HL-60/S4 (cell line): Measurements from ENCODE around the gene CPA1.
"Not testable (repeated sequence)": the region's sequence is repeated elsewhere in the genome, so short reads cannot be mapped to it uniquely, and the experiment has no call there.

ENCODE experiments used
- in situ Hi-C: fragments of 300-500 bp; cut with MboI; formaldehyde crosslinking; loops from 2 replicates; pipeline ENCODE4 v1.14.3; 2022; ENCODE audit warnings: low sequenced_read_pairs

CPA1 gene

GRCh38 chr7:130371046-130371445, 9.2 kb upstream of the CPA1 start:
- in situ Hi-C loops = no loop called here

DNA sequence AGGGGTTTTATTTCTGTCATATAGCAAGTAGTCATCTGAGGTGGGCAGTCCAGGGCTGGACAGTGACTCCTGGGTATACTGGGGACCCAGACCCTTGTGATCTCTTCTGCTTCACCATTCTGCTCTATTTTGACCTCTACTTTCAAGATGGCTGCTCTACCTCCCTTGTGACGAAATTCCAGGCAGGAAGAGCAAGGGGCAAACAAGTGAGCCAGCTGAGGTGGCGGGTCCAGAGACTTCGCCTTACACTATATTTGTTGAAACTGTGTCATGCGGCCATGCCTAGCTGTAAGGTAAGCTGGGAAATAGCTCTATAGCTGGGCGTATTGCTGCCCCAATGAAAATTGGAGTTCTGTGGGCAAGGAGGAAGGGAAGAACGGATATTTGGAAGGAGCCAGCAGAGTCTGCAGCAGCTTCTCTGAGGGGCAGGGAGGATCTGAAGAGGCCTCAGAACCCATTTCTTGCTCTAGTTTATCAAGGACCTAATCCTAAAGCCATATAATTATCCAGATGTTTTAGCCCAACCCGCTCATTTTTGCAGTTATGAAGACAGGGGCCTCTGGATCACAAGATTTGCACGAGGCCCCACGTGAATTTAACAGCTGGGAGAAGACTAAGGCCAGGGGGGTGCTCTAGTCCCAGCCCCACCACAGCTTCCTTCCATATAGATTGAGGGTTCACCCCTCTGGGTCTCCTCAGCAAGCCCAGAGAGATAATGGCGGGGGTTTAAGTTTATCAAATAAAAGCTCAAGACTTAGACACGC, 7.7 kb upstream of the CPA1 start:
- in situ Hi-C loops = no loop called here

DNA sequence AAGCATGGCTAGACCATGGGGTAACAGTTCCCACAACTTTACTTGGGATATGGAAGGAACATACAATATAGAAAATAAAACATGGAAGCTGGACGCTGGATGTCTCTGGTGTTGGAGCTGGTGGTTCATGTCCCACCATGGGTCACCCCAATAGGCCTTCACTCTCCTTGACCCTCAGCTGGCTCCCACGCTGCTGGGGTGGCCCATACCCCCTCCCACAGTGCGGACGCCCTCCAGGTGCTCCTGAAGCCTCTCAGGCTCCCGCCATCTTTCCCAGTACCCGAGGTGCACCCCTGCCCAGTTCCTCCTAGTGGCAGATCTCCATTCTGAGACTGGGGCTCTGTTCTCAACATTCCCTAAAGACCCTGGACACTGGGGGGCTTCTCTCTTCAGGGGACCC, 5.8 kb upstream of the CPA1 start:
- in situ Hi-C loops = no loop called here

- in situ Hi-C loops = not testable (repeated sequence)
These were observed 3.8 kb upstream of the CPA1 start for GRCh38 chr7:130376461-130376860.

GRCh38 chr7:130377178-130377577, 3.1 kb upstream of the CPA1 start:
- in situ Hi-C loops = no loop called here

DNA sequence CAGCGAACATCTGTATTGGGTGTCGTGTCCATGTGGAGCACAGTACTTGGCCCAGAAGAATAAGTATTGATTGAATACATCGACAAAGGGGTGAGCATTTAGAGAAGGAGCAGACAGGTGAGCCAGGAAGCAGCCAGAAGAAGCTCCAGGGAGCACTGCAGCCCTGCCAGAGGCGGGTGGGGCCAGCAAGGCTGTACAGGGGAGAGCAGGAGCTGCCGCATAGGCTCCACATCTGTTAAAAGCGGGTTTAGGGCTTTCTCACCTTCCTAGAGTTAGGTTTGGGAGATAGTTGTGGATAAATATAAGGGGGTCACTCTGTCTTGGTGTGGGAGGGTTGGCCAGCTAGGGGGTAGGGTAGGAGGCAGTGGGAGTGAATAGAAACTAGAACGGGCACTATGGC, 1.3 kb upstream of the CPA1 start:
- in situ Hi-C loops = no loop called here

- in situ Hi-C loops = no loop called here
These were observed 768 bp upstream of the CPA1 start for GRCh38 chr7:130379532-130379920.

- in situ Hi-C loops = no loop called here
These were observed 664 bp downstream of the CPA1 start for GRCh38 chr7:130380861-130381455.

GRCh38 chr7:130381468-130382312, 1.4 kb downstream of the CPA1 start:
- in situ Hi-C loops = no loop called here

DNA sequence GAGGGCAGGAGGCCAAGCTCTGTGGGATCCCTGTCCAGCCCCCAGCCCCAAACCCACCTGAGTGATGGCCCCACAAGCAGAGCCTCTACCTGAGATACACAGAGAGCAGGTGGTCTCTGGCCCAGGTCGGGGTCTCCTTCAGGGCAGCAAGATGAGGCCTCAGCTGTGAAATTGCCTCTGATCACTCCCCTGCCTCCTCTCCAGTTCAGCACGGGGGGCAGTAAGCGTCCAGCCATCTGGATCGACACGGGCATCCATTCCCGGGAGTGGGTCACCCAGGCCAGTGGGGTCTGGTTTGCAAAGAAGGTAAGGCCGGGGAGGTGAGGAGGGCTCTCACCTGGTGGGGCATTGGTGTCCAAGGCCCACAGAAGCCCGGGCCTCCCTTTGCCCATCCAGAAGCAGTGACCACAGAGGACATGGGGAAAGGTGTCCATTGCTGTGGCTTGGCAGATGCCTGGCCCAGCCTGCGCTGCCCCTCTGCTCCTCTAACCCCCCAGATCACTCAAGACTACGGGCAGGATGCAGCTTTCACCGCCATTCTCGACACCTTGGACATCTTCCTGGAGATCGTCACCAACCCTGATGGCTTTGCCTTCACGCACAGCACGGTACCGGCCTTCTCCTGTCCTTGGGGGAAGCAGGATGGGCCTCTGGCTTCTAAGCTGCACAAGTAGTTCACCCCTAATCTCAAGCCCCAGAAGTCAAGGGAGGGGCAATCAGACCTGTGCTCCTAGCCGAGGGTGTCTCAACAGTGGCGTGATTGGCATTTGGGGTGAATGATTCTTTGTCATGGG, 3.1 kb downstream of the CPA1 start:
- in situ Hi-C loops = no loop called here

DNA sequence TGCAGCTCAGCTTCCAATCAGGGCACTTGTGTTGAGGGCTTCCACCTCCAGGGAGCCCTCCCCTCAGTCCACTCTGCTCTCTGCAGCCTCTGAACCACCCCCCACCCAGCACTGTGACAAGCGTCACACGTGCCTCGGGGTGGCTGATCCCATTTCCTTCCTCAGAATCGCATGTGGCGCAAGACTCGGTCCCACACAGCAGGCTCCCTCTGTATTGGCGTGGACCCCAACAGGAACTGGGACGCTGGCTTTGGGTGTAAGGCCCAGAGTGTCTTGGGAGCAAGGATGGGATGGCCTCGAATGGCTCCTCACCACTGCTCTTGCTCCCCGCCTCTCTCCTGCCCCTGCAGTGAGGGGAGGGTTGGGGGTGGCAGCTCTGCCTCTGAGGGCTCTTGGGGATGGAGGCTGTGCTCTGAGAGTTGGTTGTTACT, 4.1 kb downstream of the CPA1 start:
- in situ Hi-C loops = no loop called here

DNA sequence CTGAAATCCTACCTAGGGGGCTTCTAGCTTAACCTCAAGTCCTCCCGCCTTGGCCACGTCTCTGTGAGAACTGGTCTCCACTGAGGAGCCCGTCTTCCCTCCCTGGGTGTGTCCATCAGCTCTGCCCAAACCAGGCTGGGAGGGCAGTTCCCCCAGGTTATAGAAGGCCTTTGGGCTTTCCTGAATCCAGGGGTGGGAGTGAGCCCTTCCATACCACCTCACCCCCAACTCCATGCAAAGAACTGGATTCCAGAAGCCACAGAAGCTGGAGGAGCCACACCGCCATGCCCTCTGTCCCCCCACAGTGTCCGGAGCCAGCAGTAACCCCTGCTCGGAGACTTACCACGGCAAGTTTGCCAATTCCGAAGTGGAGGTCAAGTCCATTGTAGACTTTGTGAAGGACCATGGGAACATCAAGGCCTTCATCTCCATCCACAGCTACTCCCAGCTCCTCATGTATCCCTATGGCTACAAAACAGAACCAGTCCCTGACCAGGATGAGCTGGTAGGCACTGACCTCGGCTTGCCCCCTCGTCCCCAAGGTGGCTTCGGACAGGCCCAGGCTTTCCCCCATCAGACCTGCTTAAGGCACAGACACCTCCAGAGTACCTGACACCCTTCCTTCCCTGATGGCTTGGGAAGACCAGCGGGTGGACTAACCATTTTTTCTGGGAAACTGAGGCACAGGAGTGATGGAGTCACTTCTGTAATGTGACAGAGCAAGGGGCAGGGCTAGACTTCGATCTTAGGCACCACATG, 4.7 kb downstream of the CPA1 start:
- in situ Hi-C loops = no loop called here

DNA sequence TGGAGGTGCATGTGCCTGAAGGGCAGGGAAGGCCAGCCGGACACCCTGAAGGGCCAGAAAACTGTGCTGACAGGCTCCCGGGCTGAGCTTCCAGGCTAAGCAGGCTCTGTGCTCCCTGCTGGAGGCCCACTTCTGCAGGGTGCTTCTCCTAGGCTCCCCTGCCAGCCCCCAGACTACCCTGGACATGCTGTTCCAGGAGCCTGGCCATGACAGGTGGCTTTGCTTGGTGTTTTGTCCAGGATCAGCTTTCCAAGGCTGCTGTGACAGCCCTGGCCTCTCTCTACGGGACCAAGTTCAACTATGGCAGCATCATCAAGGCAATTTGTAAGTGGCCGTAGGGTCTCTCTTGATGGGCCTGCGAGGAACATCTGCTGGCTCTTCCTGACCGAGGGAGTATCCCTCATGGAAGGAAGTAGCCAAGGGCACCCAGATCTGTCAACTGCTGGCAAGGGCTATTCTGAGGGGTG, 5.3 kb downstream of the CPA1 start:
- in situ Hi-C loops = no loop called here

GRCh38 chr7:130386876-130387275, 6.6 kb downstream of the CPA1 start:
- in situ Hi-C loops = no loop called here

- in situ Hi-C loops = no loop called here
These were observed 7.0 kb downstream of the CPA1 start for GRCh38 chr7:130387306-130387627.

DNA sequence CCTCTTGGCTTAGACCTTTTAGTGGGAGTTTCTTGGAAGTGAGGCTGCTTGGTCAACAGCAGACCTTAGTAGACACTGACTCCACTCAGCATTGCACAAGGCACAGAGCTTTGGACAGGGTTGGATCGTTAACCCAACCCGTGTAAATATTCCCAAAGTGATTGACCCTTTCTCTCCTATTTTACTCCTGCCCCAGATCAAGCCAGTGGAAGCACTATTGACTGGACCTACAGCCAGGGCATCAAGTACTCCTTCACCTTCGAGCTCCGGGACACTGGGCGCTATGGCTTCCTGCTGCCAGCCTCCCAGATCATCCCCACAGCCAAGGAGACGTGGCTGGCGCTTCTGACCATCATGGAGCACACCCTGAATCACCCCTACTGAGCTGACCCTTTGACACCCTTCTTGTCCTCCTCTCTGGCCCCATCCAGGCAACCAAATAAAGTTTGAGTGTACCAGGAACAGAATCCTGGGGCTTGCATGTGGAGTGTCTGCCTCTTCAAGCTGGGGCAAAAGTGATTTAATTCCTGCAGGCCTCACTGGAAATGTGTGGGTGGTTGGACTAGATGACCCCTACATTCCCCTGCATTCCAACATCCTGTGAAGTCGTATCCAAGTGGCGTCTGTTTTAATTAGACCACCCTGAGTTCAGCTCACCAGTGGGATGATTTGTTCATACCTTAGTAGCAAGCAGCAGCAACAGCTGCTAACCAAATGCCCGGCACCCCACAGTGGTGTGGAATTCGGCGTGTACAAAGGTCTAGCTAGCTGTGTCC, 7.5 kb downstream of the CPA1 start:
- in situ Hi-C loops = no loop called here

DNA sequence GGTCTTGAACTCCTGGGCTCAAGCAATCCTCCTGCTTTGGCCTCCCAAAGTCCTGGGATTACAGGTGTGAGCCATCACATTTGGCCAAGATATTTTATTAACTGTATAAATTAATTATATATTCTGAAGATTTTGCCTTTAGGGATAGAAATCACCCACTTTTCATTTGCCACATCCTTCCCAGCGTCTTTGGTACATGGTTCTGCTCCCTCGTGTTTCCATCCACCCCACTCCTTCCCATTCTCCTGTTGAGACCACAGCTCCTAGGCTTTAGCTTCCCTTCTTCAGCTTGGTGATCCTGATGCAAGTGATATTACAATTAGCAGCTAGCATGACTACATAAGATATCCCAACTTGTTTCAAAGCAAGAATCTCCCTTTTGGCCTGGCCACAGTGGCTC, 8.4 kb downstream of the CPA1 start:
- in situ Hi-C loops = no loop called here

DNA sequence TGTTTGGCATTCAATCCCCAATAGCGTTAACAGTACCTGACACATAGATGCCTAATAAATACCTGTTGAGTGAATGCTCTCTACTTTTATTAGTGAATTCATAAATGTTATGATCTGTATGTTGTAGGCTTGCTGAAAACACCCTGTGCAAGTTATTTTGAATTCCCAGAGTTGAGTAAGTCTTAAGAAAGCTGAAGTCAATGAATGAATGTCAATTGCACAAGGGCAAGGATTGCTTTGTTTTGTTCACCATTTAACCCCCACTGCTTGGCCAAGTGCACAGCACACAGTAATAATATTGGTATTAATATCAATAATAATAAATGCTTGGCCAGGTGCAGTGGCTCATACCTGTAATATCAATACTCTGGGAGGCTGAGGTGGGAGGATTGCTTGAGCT, 10.2 kb downstream of the CPA1 start:
- in situ Hi-C loops = no loop called here

DNA sequence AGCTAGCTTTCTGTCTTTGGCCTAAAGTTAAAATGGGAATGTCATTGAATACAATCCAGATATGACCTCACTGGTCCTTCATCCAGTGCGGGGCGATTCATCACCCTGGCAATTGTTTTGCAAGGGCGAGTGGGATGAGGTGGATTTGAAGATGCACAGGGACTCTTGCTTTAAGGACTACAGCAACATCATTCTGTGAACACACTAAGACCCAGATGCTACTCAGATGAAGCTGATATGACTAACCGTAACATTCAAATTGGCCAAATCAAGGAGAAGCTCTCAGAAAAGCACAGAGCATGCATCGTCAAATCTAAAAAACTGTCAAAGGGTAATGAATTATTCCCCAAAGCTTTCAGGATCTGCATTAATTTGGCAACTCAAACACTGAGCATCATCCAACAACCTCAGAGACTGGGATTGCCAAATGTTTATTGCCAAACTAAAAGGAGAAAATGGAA, 12.8 kb downstream of the CPA1 start:
- in situ Hi-C loops = no loop called here
